Esophagus squamous epithelium (tissue), 4 donors: Measurements from ENCODE around the gene PLD6.

Experiments
- CTCF ChIP-seq, 6 experiments: fragments of 450-650 bp in 4 of 6; fragments of 200-600 bp in 2 of 6; sonication (generic) in 2 of 6; IDR thresholded peaks; one replicate each; pipeline ENCODE4 v1.5.1; 2016 to 2019; ENCODE audit warnings: antibody characterized with exemption in 6 of 6, mild to moderate bottlenecking in 4 of 6, moderate library complexity in 4 of 6
- POLR2A ChIP-seq, 4 donors: fragments of 450-650 bp; IDR thresholded peaks; one replicate each; pipeline ENCODE4 v1.6.1; 2017; ENCODE audit warnings: antibody characterized with exemption in 4 of 4, mild to moderate bottlenecking in 4 of 4, moderate library complexity in 3 of 4

GRCh38 chr17:17182598-17183136 is 23.5 kb downstream of the PLD6 start:
- TF ChIP-seq CTCF (IDR thresholded peaks at IDR 0.05) (no peak), POLR2A (IDR thresholded peaks at IDR 0.05) (no peak)
